Ascending aorta (tissue), 2 donors: Measurements from ENCODE around the gene DYNLT3. TPM values are rescaled to one million over a fixed set of nuclear protein-coding genes. Genes with fewer than 3 reads are reported as not detected.

Experiments
- DNase-seq, 2 donors: peaks; one replicate each; pipeline ENCODE4 v3.0.0-alpha.2; 2019; ENCODE audit warnings: low spot score in 2 of 2
- H3K27ac ChIP-seq, 2 donors: fragments of 200-600 bp; sonication (generic); one replicate each; pipeline ENCODE4 v1.5.1; 2016 to 2017; ENCODE audit warnings: mild to moderate bottlenecking in 1 of 2
- H3K27me3 ChIP-seq: fragments of 200-600 bp; sonication (generic); one replicate; pipeline ENCODE4 v1.5.1; 2017
- H3K36me3 ChIP-seq, 2 donors: fragments of 200-600 bp; sonication (generic); one replicate each; pipeline ENCODE4 v1.5.1; 2016
- H3K4me1 ChIP-seq, 2 donors: fragments of 200-600 bp; sonication (generic); one replicate each; pipeline ENCODE4 v1.5.1; 2016 to 2017; ENCODE audit warnings: mild to moderate bottlenecking in 1 of 2
- H3K4me3 ChIP-seq, 2 donors: fragments of 200-600 bp; sonication (generic); one replicate each; pipeline ENCODE4 v1.5.1; 2016 to 2017; ENCODE audit warnings: mild to moderate bottlenecking in 1 of 2
- H3K9me3 ChIP-seq, 2 donors: fragments of 200-600 bp; sonication (generic); one replicate each; pipeline ENCODE4 v1.5.1; 2016
- intact Hi-C: fragments of 100-400 bp; cut with DNase I; formaldehyde crosslinking; loops from one replicate; pipeline ENCODE4 v1.15.1; 2023
- total RNA-seq: library from RNA; depleted of rRNA; stranded (reverse); fragments of >200 nt; gene quantifications from one replicate; pipeline ENCODE4 v1.1.0, GENCODE V29; 2016
- TF ChIP-seq, protein P1 (sequence below), 3 experiments: fragments of 200-600 bp in 2 of 3; fragments of 450-650 bp in 1 of 3; sonication (generic) in 2 of 3; IDR thresholded peaks; one replicate each; pipeline ENCODE4 v1.5.1; 2016 to 2019; ENCODE audit warnings: antibody characterized with exemption in 3 of 3, mild to moderate bottlenecking in 1 of 3, moderate library complexity in 1 of 3

Gene DYNLT3
- total RNA-seq, 1 donor from 2014 or later: 32.2 TPM

DNA sequence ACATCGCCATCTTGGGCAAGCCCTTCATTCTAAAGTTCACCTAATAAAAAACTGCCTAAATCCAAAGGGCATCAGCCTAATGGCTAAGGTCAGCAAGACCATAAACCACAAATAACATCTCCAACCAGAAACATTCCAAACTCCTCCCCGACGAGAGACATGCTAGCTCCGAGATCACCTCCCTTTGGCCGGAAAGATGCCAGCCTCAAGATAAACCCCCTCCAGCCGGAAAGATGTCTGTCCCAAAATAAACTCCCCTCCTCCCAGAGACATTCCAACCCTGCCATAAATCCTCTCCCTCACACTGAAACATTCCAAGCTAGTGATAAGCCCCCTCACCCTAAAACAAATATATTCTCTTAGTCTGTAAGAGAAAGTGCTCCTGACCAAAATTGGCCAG is 13.3 kb upstream of the DYNLT3 start:
- Histone ChIP-seq H3K4me1 (no peaks in the 10 kb centered on the region), H3K27ac (no peak overlapping the region), H3K9me3 (no peaks in the 10 kb centered on the region), H3K36me3 (no peaks in the 10 kb centered on the region), H3K4me3 (no peak overlapping the region), H3K27me3 (no peaks in the 10 kb centered on the region)
- DNase-seq: no peak
- intact Hi-C loops: no loop called here
- TF ChIP-seq, protein P1, sequence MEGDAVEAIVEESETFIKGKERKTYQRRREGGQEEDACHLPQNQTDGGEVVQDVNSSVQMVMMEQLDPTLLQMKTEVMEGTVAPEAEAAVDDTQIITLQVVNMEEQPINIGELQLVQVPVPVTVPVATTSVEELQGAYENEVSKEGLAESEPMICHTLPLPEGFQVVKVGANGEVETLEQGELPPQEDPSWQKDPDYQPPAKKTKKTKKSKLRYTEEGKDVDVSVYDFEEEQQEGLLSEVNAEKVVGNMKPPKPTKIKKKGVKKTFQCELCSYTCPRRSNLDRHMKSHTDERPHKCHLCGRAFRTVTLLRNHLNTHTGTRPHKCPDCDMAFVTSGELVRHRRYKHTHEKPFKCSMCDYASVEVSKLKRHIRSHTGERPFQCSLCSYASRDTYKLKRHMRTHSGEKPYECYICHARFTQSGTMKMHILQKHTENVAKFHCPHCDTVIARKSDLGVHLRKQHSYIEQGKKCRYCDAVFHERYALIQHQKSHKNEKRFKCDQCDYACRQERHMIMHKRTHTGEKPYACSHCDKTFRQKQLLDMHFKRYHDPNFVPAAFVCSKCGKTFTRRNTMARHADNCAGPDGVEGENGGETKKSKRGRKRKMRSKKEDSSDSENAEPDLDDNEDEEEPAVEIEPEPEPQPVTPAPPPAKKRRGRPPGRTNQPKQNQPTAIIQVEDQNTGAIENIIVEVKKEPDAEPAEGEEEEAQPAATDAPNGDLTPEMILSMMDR (IDR thresholded peaks at IDR 0.05): no peak

DNA sequence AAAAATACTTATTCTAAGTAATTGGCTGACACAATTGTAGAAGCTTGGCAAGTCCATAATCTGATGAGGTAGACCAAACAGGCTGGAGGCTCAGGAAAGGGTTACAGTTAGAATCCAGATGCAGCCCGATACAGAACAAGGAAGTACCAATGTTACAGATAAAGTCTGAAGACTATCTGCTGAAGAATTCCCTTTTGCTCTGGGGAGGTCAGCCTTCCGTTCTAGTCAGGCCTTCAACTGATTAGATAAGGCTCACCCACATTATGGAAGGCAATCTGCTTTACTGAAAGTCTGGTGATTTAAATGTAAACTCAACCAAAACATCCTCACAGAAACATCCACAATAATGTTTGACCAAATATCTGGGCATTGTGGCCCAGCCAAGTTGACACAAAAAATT is 7.4 kb upstream of the DYNLT3 start:
- H3K4me3 ChIP-seq: no peak overlapping the region
- H3K4me1 ChIP-seq: no peaks in the 10 kb centered on the region
- intact Hi-C loops: no loop called here
- H3K27me3 ChIP-seq: no peaks in the 10 kb centered on the region
- no peaks in the 10 kb centered on the region for H3K9me3 ChIP-seq
- TF ChIP-seq, protein P1 (IDR thresholded peaks at IDR 0.05): no peak
- no peaks in the 10 kb centered on the region for H3K36me3 ChIP-seq
- DNase-seq: no peak
- H3K27ac ChIP-seq: no peak overlapping the region

GRCh38 chrX:37854148-37854547 is 6.8 kb upstream of the DYNLT3 start:
- intact Hi-C loops: no loop called here
- Histone ChIP-seq H3K27me3 (no peaks in the 10 kb centered on the region), H3K36me3 (no peaks in the 10 kb centered on the region), H3K4me3 (no peak overlapping the region), H3K9me3 (no peaks in the 10 kb centered on the region), H3K27ac (no peak overlapping the region), H3K4me1 (no peaks in the 10 kb centered on the region)
- TF ChIP-seq, protein P1 (IDR thresholded peaks at IDR 0.05): no peak
- no peak for DNase-seq

- intact Hi-C loops: loop anchor here (10.0 kb wide), 2 partner anchors 163 to 477 kb away; partner anchors contain the start of genes RPGR and XK
- Histone ChIP-seq H3K27me3 (no peaks in the 10 kb centered on the region), H3K4me1 (no peaks in the 10 kb centered on the region), H3K27ac (peak overlapping the region; percentile 88 to 89), H3K9me3 (no peaks in the 10 kb centered on the region), H3K36me3 (no peaks in the 10 kb centered on the region), H3K4me3 (peak overlapping the region; percentile 51 to 88)
- DNase-seq: no peak
- TF ChIP-seq, protein P1 (IDR thresholded peaks at IDR 0.05): no peak
Observed at GRCh38 chrX:37847733-37848197, 394 bp upstream of the DYNLT3 start.

DNA sequence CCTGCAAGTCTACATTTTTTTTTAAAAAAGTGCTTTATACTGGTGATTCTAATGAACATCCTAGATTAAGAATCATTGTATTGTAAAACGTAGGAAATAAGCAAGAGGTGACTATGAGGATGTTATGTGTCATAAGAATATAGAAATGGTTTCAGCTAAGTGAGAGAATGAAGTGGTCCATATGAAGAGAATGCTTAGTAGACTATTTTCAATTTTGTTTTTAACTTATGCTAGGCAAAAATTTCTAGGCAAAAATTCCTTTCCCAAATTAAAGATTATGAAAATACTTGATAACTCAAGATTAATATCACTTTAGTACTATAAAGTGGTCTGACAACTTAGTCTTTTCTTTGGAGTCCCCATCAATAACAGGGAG is 825 bp downstream of the DYNLT3 start:
- Histone ChIP-seq H3K27ac (peak overlapping the region; percentile 88 to 89), H3K27me3 (no peaks in the 10 kb centered on the region), H3K4me3 (peak overlapping the region; percentile 51 to 88), H3K9me3 (no peaks in the 10 kb centered on the region), H3K36me3 (no peaks in the 10 kb centered on the region), H3K4me1 (no peaks in the 10 kb centered on the region)
- TF ChIP-seq, protein P1 (IDR thresholded peaks at IDR 0.05): no peak
- intact Hi-C loops: loop anchor here (10.0 kb wide), 2 partner anchors 162 to 478 kb away; partner anchors contain the start of genes RPGR and XK
- no peak for DNase-seq

DNA sequence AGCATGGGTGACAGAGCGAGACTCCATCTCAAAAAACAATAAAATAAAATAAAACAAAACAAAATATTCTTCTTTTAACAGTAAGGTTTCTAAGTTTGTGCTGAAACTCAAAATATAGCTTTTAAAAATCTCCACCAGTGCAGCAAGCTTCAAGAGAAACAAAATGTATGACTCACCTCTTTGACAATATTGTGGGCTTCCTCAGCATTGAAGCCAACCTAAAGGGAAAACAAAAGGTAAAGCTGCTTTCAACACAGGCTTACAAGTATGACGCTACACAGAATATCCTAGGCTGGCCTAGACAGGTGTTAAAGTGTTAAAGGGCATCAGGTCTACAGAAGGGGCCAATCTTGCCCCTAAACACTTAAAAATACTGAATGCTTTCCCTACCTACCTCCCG is 1.2 kb downstream of the DYNLT3 start:
- Histone ChIP-seq H3K36me3 (no peaks in the 10 kb centered on the region), H3K4me3 (peak overlapping the region; percentile 51 to 88), H3K27ac (peak overlapping the region; percentile 88 to 89), H3K27me3 (no peaks in the 10 kb centered on the region), H3K9me3 (no peaks in the 10 kb centered on the region), H3K4me1 (no peaks in the 10 kb centered on the region)
- intact Hi-C loops: loop anchor here (10.0 kb wide), 2 partner anchors 161 to 479 kb away; partner anchors contain the start of genes RPGR and XK
- no peak for DNase-seq
- TF ChIP-seq, protein P1 (IDR thresholded peaks at IDR 0.05): no peak
